LNCaP clone FGC (cell line): Measurements from ENCODE around the gene RAD51B.

ENCODE experiments used
- DNase-seq: peaks from one replicate; pipeline ENCODE4 v3.0.0-alpha.2; 2011; ENCODE audit warnings: low read depth
- H3K4me3 ChIP-seq: 2 replicates; pipeline ENCODE4 v1.5.1; 2011; ENCODE audit warnings: mild to moderate bottlenecking, low read depth, low read length, control low read depth
- TF ChIP-seq, protein P1 (sequence below): IDR thresholded peaks from 2 replicates; pipeline ENCODE4 v1.5.1; 2012; ENCODE audit warnings: mild to moderate bottlenecking; ENCODE audit not compliant: control insufficient read depth, insufficient read depth; ENCODE audit errors: extremely low read depth

RAD51B gene

DNA sequence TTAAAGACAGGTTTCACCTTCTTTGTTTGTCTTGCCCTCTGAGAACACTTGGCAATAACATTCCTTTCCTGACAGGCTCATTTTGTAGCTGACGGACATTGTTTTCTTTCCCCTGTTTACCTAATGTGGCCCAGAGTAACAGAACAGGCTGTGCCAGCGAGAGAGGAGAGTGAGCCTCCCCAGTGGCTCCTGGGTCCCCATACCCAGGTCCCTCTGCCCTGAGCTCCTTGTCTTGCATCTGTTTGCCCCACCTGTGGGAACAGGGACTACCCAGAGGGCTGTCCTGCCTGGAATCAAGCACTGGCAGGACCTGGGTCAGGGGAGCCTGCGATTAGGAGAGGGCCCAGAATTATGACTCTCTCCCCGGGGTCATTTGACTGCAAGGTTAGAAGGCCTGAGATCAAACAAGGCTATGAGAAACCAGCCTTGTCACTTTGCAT, 750.4 kb downstream of the RAD51B start:
- peak; percentile 75 for DNase-seq
- H3K4me3 ChIP-seq, result no peak overlapping the region
- TF ChIP-seq, protein P1, sequence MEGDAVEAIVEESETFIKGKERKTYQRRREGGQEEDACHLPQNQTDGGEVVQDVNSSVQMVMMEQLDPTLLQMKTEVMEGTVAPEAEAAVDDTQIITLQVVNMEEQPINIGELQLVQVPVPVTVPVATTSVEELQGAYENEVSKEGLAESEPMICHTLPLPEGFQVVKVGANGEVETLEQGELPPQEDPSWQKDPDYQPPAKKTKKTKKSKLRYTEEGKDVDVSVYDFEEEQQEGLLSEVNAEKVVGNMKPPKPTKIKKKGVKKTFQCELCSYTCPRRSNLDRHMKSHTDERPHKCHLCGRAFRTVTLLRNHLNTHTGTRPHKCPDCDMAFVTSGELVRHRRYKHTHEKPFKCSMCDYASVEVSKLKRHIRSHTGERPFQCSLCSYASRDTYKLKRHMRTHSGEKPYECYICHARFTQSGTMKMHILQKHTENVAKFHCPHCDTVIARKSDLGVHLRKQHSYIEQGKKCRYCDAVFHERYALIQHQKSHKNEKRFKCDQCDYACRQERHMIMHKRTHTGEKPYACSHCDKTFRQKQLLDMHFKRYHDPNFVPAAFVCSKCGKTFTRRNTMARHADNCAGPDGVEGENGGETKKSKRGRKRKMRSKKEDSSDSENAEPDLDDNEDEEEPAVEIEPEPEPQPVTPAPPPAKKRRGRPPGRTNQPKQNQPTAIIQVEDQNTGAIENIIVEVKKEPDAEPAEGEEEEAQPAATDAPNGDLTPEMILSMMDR, result no peak

DNA sequence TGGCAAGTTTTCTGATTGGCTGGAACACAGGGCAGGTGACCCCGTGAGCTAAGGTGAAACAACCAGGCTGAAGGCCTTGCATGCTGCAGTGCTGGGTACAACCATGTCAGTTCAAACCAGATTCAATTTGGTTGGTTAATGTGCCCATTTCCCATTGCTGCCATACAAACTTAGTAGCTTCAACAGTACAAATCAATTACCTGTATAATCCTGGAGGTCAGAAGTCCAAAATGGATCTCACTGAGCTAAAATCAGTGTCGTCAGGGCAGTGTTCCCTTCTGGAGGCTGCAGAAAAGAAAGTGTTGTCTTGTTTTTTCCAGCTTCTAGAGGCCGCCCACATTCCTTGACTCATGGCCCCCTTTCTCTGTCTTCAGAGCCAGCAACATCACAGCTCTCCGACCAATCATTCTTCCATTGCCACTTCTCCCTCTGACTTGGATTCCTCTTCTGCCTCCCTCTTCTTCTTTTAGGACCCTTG, 751.6 kb downstream of the RAD51B start:
- TF ChIP-seq, protein P1, result no peak
- DNase-seq, result no peak
- no peak overlapping the region for H3K4me3 ChIP-seq

DNA sequence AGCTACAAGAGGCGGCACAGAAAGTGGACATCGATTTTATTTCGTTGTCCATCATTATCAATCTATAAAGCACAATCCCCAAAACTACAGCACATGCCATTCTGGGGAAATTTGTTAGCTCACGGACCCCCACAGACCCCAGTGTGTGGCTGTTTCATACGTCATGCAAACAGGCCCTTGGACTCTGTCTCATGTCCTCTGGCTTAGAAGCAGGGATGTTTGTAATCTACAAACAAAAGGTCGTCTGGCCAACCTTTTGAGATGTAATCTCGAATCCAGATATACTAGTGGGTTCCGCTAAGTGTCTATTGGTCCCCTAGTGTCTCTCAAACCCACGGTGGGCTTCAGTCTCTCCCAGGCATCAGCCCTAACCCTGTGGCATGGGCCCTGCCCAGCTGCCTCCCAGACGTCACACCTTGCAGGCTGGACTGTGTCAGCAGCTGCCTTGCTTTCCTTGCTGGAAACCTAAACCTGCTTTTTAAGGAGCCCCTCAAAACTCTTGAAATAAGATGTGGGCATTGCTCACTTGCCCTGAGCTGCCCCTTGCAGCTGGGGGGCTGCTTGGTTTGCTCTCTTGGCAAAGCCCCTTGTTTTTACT, 752.4 kb downstream of the RAD51B start:
- TF ChIP-seq, protein P1, result no peak
- no peak overlapping the region for H3K4me3 ChIP-seq
- DNase-seq, result no peak

DNA sequence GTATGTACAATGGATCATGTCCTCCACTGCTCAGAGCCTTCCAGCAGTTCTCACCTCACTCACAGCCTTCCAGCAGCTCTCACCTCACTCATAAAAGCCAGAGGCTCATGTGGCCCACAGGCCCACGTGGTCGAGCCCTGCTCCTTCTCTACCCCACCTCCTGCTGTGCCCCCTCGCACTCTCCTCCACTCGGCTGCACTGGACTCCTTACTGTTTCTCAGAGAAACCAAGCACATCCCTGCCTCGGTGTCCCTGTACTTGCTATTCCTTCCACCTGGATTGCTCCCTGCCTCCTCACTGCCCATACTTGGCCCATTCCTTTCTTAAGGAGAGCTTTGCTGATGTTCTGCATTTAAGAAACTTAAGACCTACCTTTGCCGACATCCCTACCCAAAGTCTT, 753.5 kb downstream of the RAD51B start:
- no peak for DNase-seq
- H3K4me3 ChIP-seq, result no peak overlapping the region
- TF ChIP-seq, protein P1, result no peak

DNA sequence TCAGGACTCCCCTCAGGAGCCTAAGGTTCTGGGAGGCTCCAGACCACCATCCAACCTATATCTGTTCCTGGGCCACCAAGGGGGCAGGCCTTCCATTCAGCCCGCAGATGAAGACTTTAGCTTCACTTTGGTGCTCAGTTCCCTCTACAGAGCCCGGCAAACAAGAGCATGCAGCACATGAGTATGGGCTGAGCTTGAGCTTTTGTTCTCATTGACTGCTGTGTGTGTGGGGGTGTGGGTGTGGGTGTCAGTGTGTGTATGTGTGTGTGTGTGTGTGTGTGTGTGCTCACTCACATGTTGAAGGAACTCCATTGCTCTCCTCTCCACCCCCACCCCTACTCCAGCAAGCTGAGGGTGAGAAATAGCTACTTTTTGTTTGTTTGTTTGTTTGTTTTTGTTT, 754.1 kb downstream of the RAD51B start:
- H3K4me3 ChIP-seq, result no peak overlapping the region
- no peak for DNase-seq
- TF ChIP-seq, protein P1, result no peak

DNA sequence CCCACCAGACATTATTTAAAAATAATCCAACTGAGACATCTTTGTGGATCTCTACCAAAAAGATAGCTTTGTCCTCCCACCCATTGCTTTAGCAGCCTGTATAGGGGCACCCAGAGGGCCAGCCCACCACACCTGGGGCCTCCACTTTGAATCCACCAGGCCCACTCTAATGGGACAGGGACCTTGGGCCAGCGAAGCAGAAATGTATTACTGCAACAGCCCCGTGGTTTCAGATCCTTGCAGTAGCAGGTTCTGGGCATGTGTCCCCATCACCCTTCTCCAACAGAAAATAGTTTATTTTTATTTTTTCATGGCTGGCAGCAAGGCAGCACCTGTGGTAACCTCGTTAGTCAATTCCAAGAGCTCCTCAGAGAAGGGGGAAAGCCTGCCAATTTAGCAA, 754.9 kb downstream of the RAD51B start:
- H3K4me3 ChIP-seq, result no peak overlapping the region
- no peak for DNase-seq
- TF ChIP-seq, protein P1, result no peak

DNA sequence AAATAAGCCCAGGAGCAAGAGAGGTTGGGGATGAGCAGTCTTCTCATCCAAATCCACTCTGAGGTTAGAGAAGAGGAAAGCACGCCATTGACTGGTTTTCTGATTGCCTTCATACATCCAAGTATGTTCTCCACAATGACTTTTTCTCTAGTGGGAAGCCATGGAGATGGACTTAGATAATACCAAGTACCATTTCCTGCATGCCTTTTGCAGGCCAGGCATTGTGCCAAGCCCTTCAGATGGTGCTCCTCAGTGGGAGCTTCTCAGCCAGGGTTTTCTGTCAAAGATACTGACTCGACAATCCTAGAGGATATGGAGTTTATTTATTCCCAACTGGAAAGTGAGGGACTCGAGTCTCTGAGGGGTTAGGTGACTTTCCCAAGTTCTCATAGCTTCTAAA, 755.3 kb downstream of the RAD51B start:
- H3K4me3 ChIP-seq, result no peak overlapping the region
- TF ChIP-seq, protein P1, result no peak
- no peak for DNase-seq
